HepG2 (cell line): Measurements from ENCODE around the gene C12orf60. TPM values are rescaled to one million over a fixed set of nuclear protein-coding genes. Genes with fewer than 3 reads are reported as not detected.
A peak's percentile ranks its signal among the peaks of the same experiment; 100 is the strongest.

Experiments used
- ARHGAP35 ChIP-seq: sonication (generic); formaldehyde crosslinking; IDR thresholded peaks from 2 replicates; pipeline ENCODE4 v1.9.0; 2022; ENCODE audit warnings: mild to moderate bottlenecking, inconsistent platforms, moderate library complexity, missing genetic modification reagents, borderline replicate concordance
- ARID2 ChIP-seq: sonication (generic); formaldehyde crosslinking; IDR thresholded peaks from 2 replicates; pipeline ENCODE4 v1.8.1; 2022; ENCODE audit warnings: mild to moderate bottlenecking, missing genetic modification reagents, borderline replicate concordance
- ELF1 ChIP-seq: sonication (generic); formaldehyde crosslinking; IDR thresholded peaks from 2 replicates; pipeline ENCODE4 v1.4.0; 2020; ENCODE audit warnings: missing genetic modification reagents
- HOMEZ ChIP-seq: IDR thresholded peaks from 2 replicates; pipeline ENCODE4 v1.6.1; 2016; ENCODE audit warnings: low read depth
- KAT7 ChIP-seq: IDR thresholded peaks from 2 replicates; pipeline ENCODE4 v1.6.1; 2018; ENCODE audit warnings: borderline replicate concordance, missing compliant biosample characterization
- MLX ChIP-seq: IDR thresholded peaks from 2 replicates; pipeline ENCODE4 v1.6.1; 2016
- PREB ChIP-seq: sonication (generic); formaldehyde crosslinking; IDR thresholded peaks from 2 replicates; pipeline ENCODE4 v1.4.0; 2020; ENCODE audit warnings: missing genetic modification reagents
- RAD21 ChIP-seq: fragments of 450-650 bp; formaldehyde crosslinking; IDR thresholded peaks from 2 replicates; pipeline ENCODE4 v1.5.0; 2020; ENCODE audit warnings: mild to moderate bottlenecking
- THAP9 ChIP-seq: sonication (generic); formaldehyde crosslinking; IDR thresholded peaks from 2 replicates; pipeline ENCODE4; 2020; ENCODE audit warnings: missing genetic modification reagents, mild to moderate bottlenecking, borderline replicate concordance
- TRAFD1 ChIP-seq: sonication (generic); formaldehyde crosslinking; IDR thresholded peaks from 2 replicates; pipeline ENCODE4 v1.5.1; 2020; ENCODE audit warnings: missing genetic modification reagents, mild to moderate bottlenecking, borderline replicate concordance
- ZBTB3 ChIP-seq: sonication (generic); formaldehyde crosslinking; IDR thresholded peaks from 2 replicates; pipeline ENCODE4 v1.4.0; 2020; ENCODE audit warnings: low read depth, mild to moderate bottlenecking, moderate library complexity, missing genetic modification reagents, borderline replicate concordance
- ZNF432 ChIP-seq: sonication (generic); formaldehyde crosslinking; IDR thresholded peaks from 2 replicates; pipeline ENCODE4 v1.5.0; 2020; ENCODE audit warnings: missing genetic modification reagents, mild to moderate bottlenecking, borderline replicate concordance
- ZNF574 ChIP-seq: sonication (generic); formaldehyde crosslinking; IDR thresholded peaks from 2 replicates; pipeline ENCODE4 v1.4.0; 2020; ENCODE audit warnings: missing genetic modification reagents
- ZNF740 ChIP-seq: sonication (generic); formaldehyde crosslinking; IDR thresholded peaks from 2 replicates; pipeline ENCODE4 v1.4.0; 2020; ENCODE audit warnings: missing genetic modification reagents
- ZNF781 ChIP-seq: sonication (generic); formaldehyde crosslinking; IDR thresholded peaks from 2 replicates; pipeline ENCODE4 v1.5.1; 2020; ENCODE audit warnings: borderline replicate concordance, mild to moderate bottlenecking, missing genetic modification reagents; ENCODE audit errors: not compliant biosample characterization
- ZNF784 ChIP-seq: sonication (generic); formaldehyde crosslinking; IDR thresholded peaks from 2 replicates; pipeline ENCODE4 v1.5.1; 2020; ENCODE audit warnings: missing genetic modification reagents, mild to moderate bottlenecking, borderline replicate concordance
- polyA plus RNA-seq, 8 experiments: library from polyadenylated mRNA; depleted of rRNA in 3 of 8; stranded (reverse) in 7 of 8; unstranded in 1 of 8; fragments of >200 nt; fragmentation: Illumina TruSeq in 4 of 8; extraction: Trizol in 4 of 8; gene quantifications; 2 replicates each; pipeline versions ENCODE4 v1.2.1 to v1.2.3, GENCODE V29; 2011 to 2016; ENCODE audit warnings: low read depth in 4 of 8, missing spikeins in 1 of 8, mixed read lengths in 1 of 8; ENCODE audit not compliant: insufficient read depth in 1 of 8
- total RNA-seq, 5 experiments: library from RNA; depleted of rRNA; stranded (reverse); fragments of >200 nt; fragmentation: Illumina TruSeq; extraction: Trizol; gene quantifications; 2 replicates each; pipeline ENCODE4 v1.2.3, GENCODE V29; 2016; ENCODE audit warnings: low read depth in 1 of 5

Gene C12orf60
- total and polyA plus RNA-seq, 2 of the 13 experiments (the other 11 are each of a cell fraction or from before 2014, with no cell fraction given) = 0.55 to 1.4 TPM

- no peak for TF ChIP-seq THAP9 (CRISPR knock-in tag)
- TF ChIP-seq KAT7 (CRISPR knock-in tag) = no peak
- no peak for TF ChIP-seq ZNF432
- no peak for TF ChIP-seq ARHGAP35 (CRISPR knock-in tag)
- no peak for TF ChIP-seq MLX
- no peak for TF ChIP-seq ZNF781 (CRISPR knock-in tag)
- no peak for TF ChIP-seq HOMEZ (CRISPR knock-in tag)
- peak; percentile 63; the same call in 1 of the 2 replicates for TF ChIP-seq ZNF740 (CRISPR knock-in tag)
- TF ChIP-seq PREB = peak; percentile 56; the same call in 1 of the 2 replicates
- TF ChIP-seq ZNF784 (CRISPR knock-in tag) = no peak
- TF ChIP-seq TRAFD1 = peak; percentile 59; the same call in 1 of the 2 replicates
- peak; percentile 64 for TF ChIP-seq ARID2
- peak; percentile 8; the same call in 1 of the 2 replicates for TF ChIP-seq ZNF574 (CRISPR knock-in tag)
- TF ChIP-seq ZBTB3 (CRISPR knock-in tag) = no peak
- no peak for TF ChIP-seq RAD21 (CRISPR knock-in tag)
- TF ChIP-seq ELF1 (CRISPR knock-in tag) = no peak
Observed at GRCh38 chr12:14769466-14769968, 34.0 kb upstream of the C12orf60 start (continued).
